GM04503 (cell line): ENCODE measurements around the gene MEX3A.
"Not testable (repeated sequence)": the region's sequence is repeated elsewhere in the genome, so short reads cannot be mapped to it uniquely, and the experiment has no call there.

Experiments used
- DNase-seq: peaks from one replicate; pipeline ENCODE4 v3.0.0-alpha.2; 2012; ENCODE audit warnings: low read depth

The MEX3A gene

GRCh38 chr1:156078728-156079127, 3.5 kb downstream of the MEX3A start:
- no peak for DNase-seq

DNA sequence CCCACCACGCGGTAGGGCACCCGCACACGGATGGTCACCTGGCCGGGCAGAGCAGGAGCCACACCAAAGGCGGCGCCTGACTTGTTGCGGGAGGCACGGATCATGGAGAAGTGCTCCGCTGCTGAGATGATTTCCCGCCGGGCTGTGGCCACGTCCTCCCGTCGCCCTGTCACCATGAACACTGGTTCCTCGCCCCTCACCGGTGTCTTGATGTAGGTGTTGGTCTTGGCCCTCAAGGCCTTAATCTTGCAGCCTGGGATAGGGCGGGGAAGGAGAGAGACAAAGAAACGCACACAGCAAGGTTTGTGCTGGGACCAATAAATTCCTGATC, 4.9 kb downstream of the MEX3A start:
- no peak for DNase-seq

- DNase-seq, result no peak
These were observed 5.4 kb downstream of the MEX3A start for GRCh38 chr1:156076609-156077429.

DNA sequence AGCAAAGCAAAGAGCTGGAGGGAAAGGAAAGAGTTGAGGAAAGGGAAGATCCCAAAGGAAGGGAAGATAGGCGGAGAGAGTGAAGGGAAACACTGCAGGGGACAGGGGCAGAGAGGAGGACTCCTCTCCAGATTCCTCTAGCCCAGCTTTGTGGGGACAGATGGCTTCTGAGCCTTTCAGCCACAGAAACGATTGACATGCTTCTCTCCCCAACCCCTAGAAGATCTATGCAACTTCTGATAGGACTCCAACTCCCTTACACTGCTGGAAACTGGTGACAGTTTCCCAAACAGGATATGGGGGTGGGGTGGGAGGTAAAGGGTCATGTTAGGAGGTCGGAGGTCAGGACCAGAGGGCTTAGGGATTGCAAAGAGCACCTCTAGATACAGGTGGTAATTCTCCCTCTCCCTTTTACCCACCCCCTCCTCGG, 6.5 kb downstream of the MEX3A start:
- DNase-seq, result no peak

DNA sequence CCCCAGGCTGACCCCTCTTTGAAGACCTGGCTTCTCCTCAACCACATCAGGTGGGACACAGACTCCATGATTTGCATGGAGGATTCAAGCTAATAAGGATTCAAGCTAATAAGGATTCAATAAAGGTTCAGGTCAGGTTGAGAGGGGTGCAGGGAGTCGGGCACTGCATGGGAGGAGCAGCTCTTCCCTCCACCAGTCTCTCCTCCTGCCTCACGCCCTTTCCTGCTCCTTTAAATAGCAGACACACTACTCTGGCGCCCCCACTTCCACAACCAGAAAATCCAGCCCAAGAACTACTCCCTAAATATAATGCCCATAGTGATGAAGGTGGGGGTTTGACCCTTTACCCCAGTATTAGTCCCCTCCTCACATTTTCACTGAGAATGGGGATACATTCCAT, 7.1 kb downstream of the MEX3A start:
- DNase-seq, result no peak

- no peak for DNase-seq
These were observed 7.6 kb downstream of the MEX3A start for GRCh38 chr1:156074661-156075060.

GRCh38 chr1:156073740-156074139, 8.5 kb downstream of the MEX3A start:
- DNase-seq, result no peak

- no peak for DNase-seq
These were observed 9.1 kb downstream of the MEX3A start for GRCh38 chr1:156073110-156073687.

DNA sequence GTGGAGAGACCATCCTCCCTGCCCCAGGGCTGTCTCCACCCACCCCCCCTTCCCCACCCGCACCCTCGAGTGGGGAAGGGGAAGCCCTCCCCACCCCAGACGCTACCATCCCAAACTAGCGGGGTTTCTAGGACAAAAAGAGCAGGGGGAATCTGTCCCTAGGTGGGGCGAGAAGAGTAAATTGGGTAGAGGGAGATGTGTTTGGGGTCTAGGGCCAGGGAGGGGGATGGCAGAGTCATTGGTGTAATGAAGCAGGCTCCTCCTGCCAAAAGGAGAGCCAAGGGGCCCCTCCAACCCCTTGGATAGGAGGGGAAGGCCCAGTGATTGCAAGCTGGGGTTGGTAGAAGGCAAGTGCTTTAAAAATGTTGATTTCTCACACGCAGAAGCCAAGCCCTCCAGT, 10.0 kb downstream of the MEX3A start:
- DNase-seq, result no peak

DNA sequence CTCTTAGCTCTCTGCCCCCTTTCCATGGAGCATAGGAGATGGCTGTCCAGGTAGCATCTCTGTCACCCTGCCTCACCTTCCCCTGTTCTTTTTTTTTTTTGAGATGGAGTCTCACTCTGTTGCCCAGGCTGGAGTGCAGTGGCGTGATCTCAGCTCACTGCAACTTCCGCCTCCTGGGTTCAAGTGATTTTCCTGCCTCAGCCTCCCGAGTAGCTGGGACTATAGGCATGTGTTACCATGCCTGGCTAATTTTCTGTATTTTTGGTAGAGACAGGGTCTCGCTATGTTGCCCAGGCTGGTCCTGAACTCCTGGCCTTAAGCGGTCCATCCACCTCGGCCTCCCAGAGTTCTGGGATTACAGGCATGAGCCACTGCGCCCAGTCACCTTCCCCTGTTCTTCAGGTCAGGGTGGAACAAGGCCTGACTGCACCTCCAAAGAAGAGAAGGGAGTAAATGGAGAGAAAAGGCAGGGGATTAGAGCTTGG, 10.9 kb downstream of the MEX3A start:
- not testable (repeated sequence) for DNase-seq

DNA sequence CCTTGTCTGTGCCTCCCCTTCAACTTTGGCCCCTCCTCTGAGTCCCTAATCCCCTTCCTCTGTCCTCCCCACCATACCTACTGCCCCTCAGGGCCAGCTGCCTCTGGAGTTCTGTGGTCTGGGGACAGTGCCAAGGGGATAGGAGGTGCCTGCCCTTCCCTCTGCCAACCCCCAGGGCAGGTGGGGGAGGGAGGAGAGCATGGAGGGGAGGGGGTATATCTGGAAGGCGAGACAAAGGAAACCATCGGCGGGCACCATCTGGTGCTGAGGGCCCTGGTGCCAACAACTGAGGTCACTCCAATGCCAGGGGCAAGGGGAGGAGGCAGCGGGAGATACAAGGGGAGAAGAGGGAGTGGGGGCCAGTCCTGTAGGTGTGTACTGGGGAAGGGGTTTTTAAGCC, 11.7 kb downstream of the MEX3A start:
- DNase-seq, result no peak

DNA sequence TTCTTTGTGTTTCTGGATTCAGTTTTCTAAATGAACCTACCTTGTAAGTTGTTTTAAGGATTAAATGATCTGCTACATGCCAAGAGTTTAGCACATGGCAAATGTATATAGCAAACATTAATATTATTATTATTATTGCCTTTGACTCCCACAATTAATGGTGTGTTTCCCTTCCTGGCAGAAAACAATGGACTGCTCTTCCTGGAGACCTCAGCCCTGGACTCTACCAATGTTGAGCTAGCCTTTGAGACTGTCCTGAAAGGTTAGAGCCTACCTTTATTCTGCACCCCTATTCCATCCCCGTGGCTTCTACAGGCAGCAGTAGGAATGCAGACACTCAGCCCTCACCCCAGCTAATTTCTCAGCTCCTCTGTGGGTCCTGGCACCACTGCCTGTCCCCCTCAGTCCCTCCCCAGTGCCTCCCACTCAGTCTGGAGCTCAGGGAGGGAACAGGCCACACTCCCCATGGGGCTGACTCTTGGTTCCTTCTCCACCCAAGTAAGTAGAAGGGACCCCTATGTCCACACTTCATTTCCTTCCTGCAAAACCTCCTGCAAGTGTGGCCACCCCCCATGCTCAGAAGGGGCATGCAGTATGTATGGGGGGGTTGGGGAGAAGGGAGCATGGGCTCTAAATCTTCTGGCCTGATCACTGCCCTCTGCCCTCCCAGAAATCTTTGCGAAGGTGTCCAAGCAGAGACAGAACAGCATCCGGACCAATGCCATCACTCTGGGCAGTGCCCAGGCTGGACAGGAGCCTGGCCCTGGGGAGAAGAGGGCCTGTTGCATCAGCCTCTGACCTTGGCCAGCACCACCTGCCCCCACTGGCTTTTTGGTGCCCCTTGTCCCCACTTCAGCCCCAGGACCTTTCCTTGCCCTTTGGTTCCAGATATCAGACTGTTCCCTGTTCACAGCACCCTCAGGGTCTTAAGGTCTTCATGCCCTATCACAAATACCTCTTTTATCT, 12.5 kb downstream of the MEX3A start:
- DNase-seq, result no peak

DNA sequence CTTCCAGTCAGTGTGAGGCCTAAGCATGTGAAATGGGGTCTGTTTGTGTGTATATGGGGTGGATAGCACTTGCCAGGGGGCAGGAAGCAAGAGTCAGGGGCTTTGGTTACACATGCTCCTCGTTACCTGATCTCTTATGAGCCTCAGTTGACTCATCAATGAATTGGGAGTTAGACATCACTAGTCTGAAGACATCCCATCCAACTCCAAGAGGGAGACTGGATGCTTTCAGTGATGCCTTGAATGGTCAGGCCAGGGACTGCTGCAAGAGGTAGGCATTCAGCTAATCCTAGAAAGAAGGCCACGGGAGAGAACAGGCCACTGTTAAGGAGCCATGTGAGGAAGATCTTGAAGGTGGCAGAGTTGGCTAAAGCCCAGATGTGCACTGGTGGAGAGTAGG, 15.0 kb downstream of the MEX3A start:
- no peak for DNase-seq

DNA sequence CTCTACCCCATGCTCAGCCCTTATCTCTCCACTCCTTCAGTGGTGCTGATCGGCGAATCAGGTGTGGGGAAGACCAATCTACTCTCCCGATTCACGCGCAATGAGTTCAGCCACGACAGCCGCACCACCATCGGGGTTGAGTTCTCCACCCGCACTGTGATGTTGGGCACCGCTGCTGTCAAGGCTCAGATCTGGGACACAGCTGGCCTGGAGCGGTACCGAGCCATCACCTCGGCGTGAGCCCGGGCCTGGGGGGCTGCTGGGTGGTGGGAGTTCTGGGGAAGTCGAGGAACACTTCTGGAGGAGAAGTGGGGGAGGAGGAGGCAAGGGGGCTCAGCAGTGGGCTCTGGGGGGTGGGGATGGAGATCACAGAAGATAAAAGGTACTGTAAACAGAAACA, 16.4 kb downstream of the MEX3A start:
- DNase-seq, result no peak

DNA sequence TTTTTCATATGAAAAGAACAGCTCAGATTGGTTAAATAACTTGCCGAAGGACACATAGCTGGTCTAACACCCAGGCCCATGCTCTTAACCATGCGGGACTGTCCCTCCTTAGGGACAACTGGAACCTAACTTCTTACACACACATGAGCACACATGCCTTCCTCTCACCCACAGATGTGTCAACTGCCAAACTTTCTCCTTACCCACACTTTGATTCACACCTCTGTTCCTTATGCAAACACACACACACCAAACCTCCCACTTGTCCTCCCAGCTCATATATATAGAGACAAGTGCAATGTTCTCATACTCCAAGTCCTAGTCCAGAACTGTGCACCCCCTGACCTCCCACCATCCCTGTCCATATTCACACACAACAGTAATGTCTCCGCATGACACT, 17.1 kb downstream of the MEX3A start:
- no peak for DNase-seq

- no peak for DNase-seq
These were observed 17.6 kb downstream of the MEX3A start for GRCh38 chr1:156064615-156065014.

GRCh38 chr1:156063997-156064285, 18.3 kb downstream of the MEX3A start:
- no peak for DNase-seq

DNA sequence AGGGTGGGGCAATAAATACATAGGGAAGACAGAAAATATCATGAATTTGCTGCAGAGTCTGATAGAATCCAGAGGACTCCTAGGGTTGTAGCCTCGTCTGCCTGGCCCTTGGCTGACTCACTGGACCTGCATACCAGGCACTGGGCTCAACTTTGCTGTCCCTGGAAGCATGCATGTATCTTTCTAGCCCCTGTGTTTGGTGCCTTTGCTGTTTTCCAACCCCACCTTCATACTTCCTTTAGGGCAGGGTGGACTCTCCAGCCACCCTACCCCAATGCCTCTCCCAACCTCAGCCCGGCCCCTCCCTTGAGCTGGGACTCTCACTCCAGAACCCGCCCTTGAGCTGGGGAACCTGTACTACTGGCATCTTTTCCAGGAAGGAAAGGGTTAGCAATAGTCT, 20.1 kb downstream of the MEX3A start:
- DNase-seq, result no peak

GRCh38 chr1:156060937-156061636, 21.2 kb downstream of the MEX3A start, which contains the start of gene RAB25:
TSS of gene RAB25 (plus strand) at chr1:156061160. CDS start at chr1:156061401, 241 bp downstream.
- no peak for DNase-seq

DNA sequence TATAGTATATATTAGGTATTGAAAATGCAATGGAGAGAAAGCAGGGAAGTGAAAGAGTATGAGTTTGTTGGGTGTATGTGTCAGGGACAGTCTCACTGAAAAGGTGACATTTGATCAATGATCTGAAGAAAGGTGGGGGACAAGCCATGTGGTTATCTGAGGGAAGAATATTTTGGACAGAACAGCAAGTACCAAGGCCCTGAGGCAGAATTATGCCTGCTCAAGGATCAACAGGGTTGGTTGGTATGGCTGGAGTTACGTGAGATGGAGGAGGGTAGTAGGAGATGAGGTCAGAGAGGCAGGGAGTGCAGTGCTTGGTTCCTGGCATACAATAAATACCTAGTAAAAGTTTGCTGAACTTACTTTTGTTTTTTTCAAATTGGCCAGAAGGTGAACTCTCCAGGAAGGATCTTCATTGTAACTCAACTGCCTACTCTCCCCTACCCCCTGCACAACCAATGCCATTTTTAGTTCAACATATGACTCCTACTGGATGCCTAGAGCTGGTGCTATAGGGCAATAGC, 25.9 kb downstream of the MEX3A start:
- DNase-seq, result no peak

DNA sequence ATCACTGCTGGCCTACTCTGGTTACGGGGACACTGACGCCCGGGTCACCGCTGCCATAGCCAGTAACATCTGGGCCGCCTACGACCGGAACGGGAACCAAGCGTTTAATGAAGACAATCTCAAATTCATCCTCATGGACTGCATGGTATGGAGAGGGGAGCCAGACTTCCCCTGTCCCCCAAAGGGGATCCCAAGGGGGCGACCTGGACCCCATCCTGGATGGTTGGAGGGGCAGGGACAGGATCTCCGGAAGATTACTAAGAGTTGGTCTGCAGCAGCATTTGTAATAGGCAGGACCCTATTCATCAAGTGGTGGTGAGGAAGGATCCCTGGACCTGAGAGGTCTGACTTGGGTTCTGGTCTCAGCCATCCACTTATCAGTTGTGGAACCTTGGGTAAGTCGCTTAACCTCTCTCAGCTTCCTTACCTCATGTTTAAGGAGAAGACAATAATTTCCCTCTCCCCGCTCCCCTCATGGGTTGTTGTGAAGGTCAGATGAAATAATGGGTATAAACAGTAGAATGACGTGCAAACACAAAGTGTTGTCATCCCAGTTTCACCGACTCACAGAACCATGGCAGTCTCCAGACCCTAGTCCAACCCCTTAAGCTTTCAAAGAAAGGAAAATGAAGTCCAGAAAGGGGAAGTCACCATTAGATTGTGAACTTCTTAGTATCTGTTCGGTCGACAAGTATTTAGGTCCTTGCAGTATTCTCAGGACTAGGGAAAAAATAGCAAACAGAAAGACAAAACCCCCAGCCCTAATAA, 26.8 kb downstream of the MEX3A start:
- DNase-seq, result no peak
